Left lung (tissue), 10 donors: ENCODE results near the gene CHDH. TPM values are rescaled to one million over a fixed set of nuclear protein-coding genes. Genes with fewer than 3 reads are reported as not detected.

Experiments used
- ATAC-seq: fragments of 200-7000 bp; cut with Tn5 transposase; one replicate; pipeline ENCODE4 v1.9.1; 2020; ENCODE audit warnings: moderate library complexity
- DNase-seq, 4 donors: peaks; one replicate each; pipeline ENCODE4 v3.0.0-alpha.2; 2013 to 2020
- H3K27ac ChIP-seq, 2 donors: fragments of 200-600 bp; sonication (generic) in 1 of 2; one replicate each; pipeline versions ENCODE4 v1.5.0 to v1.8.0; 2020 to 2021
- H3K27me3 ChIP-seq, 2 donors: fragments of 200-600 bp; sonication (generic) in 1 of 2; one replicate each; pipeline versions ENCODE4 v1.5.0 to v1.8.0; 2020 to 2021
- H3K36me3 ChIP-seq, 2 donors: fragments of 200-600 bp; sonication (generic) in 1 of 2; one replicate each; pipeline versions ENCODE4 v1.5.0 to v1.8.0; 2020 to 2021
- H3K4me1 ChIP-seq, 2 donors: fragments of 200-600 bp; one replicate each; pipeline ENCODE4 v1.8.0; 2021
- H3K4me3 ChIP-seq, 2 donors: fragments of 200-600 bp; sonication (generic) in 1 of 2; one replicate each; pipeline versions ENCODE4 v1.5.0 to v1.8.0; 2020 to 2021; ENCODE audit warnings: mild to moderate bottlenecking in 1 of 2
- H3K9me3 ChIP-seq, 2 donors: fragments of 200-600 bp; sonication (generic) in 1 of 2; one replicate each; pipeline versions ENCODE4 v1.5.0 to v1.8.0; 2020 to 2021
- intact Hi-C, 2 donors: fragments of 100-400 bp; cut with DNase I; formaldehyde crosslinking; loops; one replicate each; pipeline versions ENCODE4 v1.11.2 to v1.14.2; 2022
- polyA plus RNA-seq, 6 donors: library from polyadenylated mRNA; unstranded; fragments of 120-200 nt; gene quantifications; one replicate each; pipeline ENCODE4 v1.2.1, GENCODE V29; 2013; ENCODE audit not compliant: insufficient read length in 6 of 6
- total RNA-seq, 2 donors: library from RNA; stranded (reverse); fragmentation: NEBNext Ultra II Directional; extraction: Animal tissue kit (Norgen Biotek cat#: 25700); gene quantifications; one replicate each; pipeline ENCODE4 v1.2.1, GENCODE V29; 2021
- TF ChIP-seq, protein P1 (sequence below), 2 donors: fragments of 200-600 bp; sonication (generic) in 1 of 2; IDR thresholded peaks; one replicate each; pipeline versions ENCODE4 v1.5.0 to v1.8.0; 2021; ENCODE audit warnings: antibody characterized with exemption in 2 of 2
- donor health status: DM: no; HTN: yes; CAD: no.
- donor health status: DM: no; HTN: no; CAD: no.

The CHDH gene
- total and polyA plus RNA-seq, 8 donors = 3.3 to 11.4 (median 4.3) TPM

DNA sequence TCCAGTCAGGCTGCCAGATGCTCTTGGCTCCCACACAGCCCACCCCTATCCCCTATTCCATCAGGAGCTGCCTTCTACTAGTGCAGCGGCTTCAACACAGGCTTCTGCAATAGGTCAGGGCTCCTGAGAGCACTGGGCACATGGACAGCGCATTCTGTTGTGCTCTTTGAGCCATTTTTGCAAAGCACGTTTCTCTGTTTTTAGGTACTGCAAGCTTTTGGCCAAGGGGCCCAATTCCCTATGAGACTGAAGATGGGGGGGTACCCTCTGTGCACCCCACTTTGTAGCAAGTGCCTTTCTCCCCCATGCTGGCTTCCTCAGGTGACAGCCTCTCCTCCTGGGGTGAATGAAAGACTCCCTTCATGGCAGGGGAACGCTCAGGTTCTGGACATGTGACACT is 31.2 kb downstream of the CHDH start:
- intact Hi-C loops = no loop called here
- Histone ChIP-seq H3K36me3 (peaks cover 0 to 37% of the 10 kb centered on the region in 2 donors), H3K27ac (no peak overlapping the region), H3K4me1 (no peaks in the 10 kb centered on the region), H3K27me3 (no peaks in the 10 kb centered on the region), H3K4me3 (no peak overlapping the region), H3K9me3 (no peaks in the 10 kb centered on the region)
- DNase-seq (no peak), ATAC-seq (no peak)
- TF ChIP-seq, protein P1, sequence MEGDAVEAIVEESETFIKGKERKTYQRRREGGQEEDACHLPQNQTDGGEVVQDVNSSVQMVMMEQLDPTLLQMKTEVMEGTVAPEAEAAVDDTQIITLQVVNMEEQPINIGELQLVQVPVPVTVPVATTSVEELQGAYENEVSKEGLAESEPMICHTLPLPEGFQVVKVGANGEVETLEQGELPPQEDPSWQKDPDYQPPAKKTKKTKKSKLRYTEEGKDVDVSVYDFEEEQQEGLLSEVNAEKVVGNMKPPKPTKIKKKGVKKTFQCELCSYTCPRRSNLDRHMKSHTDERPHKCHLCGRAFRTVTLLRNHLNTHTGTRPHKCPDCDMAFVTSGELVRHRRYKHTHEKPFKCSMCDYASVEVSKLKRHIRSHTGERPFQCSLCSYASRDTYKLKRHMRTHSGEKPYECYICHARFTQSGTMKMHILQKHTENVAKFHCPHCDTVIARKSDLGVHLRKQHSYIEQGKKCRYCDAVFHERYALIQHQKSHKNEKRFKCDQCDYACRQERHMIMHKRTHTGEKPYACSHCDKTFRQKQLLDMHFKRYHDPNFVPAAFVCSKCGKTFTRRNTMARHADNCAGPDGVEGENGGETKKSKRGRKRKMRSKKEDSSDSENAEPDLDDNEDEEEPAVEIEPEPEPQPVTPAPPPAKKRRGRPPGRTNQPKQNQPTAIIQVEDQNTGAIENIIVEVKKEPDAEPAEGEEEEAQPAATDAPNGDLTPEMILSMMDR (IDR thresholded peaks at IDR 0.05) = no peak

DNA sequence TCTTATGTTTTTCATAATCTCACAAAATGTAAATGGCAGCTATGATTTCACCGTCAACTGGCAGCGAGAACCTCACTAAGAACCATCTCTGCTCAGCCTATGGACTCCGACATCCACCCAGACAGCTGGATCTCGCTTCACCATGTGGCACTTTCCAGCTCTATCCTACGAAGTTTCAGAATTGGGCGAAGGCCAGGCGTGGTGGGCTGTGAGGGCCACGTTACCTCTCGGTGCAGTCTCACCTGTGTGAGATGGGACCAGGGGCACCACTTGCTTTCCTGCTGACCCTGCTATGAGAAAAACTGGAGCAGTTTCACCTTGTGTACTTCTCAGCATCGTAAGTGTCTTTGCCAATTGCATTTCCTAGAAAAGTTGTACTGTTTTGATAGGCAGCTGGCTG is 32.3 kb downstream of the CHDH start:
- TF ChIP-seq, protein P1 (IDR thresholded peaks at IDR 0.05) = no peak
- peaks cover 0 to 25% of the 10 kb centered on the region in 2 donors for H3K36me3 ChIP-seq
- H3K27ac ChIP-seq = no peak overlapping the region
- H3K9me3 ChIP-seq = no peaks in the 10 kb centered on the region
- no peaks in the 10 kb centered on the region for H3K27me3 ChIP-seq
- no peak for DNase-seq
- H3K4me1 ChIP-seq = no peaks in the 10 kb centered on the region
- intact Hi-C loops = no loop called here
- no peak overlapping the region for H3K4me3 ChIP-seq
- no peak for ATAC-seq

DNA sequence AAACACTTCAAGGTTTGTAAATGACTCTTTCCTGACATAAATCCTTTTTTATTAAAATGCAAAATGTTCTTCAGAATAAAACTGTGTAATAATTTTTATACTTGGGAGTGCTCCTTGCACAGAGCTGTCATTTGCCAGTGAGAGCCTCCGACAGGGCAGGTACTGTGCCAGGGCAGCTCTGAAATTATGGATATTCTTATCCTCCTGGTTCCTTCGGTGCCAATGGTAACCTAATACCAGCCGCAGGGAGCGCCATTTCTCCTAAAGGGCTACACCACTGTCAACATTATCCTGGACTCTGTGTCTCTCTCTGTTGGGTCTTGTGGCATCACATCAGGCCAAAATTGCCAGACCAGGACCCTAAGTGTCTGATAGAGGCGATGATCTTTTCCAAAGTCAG is 33.0 kb downstream of the CHDH start:
- Histone ChIP-seq H3K27ac (no peak overlapping the region), H3K9me3 (no peaks in the 10 kb centered on the region), H3K27me3 (no peaks in the 10 kb centered on the region), H3K4me3 (no peak overlapping the region), H3K4me1 (no peaks in the 10 kb centered on the region), H3K36me3 (peaks cover 0 to 19% of the 10 kb centered on the region in 2 donors)
- DNase-seq (no peak), ATAC-seq (no peak)
- TF ChIP-seq, protein P1 (IDR thresholded peaks at IDR 0.05) = no peak
- intact Hi-C loops = no loop called here

DNA sequence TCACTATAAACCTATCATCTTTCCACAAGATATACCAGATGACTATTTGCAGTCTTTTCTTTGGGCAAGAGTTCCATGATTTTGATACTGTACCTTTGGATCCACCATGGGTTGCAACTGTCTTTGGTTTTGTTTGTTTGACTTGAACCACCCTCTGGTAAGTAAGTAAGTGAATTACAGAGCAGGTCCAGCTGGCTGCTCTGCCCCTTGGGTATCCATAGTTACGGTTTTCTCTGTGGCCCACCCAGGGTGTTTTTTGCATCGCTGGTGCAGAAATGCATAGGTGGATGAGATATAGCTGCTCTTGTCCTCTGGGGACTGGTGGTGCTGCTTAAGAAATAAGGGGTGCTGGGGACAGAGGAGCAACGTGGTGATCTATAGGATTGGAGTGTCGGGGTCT is 33.8 kb downstream of the CHDH start:
- TF ChIP-seq, protein P1 (IDR thresholded peaks at IDR 0.05) = no peak
- intact Hi-C loops = no loop called here
- Histone ChIP-seq H3K27me3 (no peaks in the 10 kb centered on the region), H3K36me3 (peaks cover 0 to 12% of the 10 kb centered on the region in 2 donors), H3K27ac (no peak overlapping the region), H3K4me3 (no peak overlapping the region), H3K4me1 (no peaks in the 10 kb centered on the region), H3K9me3 (no peaks in the 10 kb centered on the region)
- DNase-seq (no peak), ATAC-seq (no peak)

DNA sequence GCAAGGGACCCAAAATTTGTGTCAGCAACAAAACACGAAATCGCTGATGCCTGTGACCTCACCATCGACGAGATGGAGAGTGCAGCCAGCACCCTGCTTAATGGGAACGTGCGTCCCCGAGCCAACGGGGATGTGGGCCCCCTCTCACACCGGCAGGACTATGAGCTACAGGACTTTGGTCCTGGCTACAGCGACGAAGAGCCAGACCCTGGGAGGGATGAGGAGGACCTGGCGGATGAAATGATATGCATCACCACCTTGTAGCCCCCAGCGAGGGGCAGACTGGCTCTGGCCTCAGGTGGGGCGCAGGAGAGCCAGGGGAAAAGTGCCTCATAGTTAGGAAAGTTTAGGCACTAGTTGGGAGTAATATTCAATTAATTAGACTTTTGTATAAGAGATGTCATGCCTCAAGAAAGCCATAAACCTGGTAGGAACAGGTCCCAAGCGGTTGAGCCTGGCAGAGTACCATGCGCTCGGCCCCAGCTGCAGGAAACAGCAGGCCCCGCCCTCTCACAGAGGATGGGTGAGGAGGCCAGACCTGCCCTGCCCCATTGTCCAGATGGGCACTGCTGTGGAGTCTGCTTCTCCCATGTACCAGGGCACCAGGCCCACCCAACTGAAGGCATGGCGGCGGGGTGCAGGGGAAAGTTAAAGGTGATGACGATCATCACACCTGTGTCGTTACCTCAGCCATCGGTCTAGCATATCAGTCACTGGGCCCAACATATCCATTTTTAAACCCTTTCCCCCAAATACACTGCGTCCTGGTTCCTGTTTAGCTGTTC is 34.9 kb downstream of the CHDH start:
- TF ChIP-seq, protein P1 (IDR thresholded peaks at IDR 0.05) = no peak
- Histone ChIP-seq H3K27ac (no peak overlapping the region), H3K36me3 (peaks cover 0 to 8% of the 10 kb centered on the region in 2 donors), H3K4me1 (no peaks in the 10 kb centered on the region), H3K9me3 (no peaks in the 10 kb centered on the region), H3K4me3 (no peak overlapping the region), H3K27me3 (no peaks in the 10 kb centered on the region)
- DNase-seq (no peak), ATAC-seq (no peak)
- intact Hi-C loops = no loop called here
